Uterus (tissue), 4 donors: Measurements from ENCODE around the gene ITGAD. TPM values are rescaled to one million over a fixed set of nuclear protein-coding genes. Genes with fewer than 3 reads are reported as not detected.
"Not testable (repeated sequence)": the region's sequence is repeated elsewhere in the genome, so short reads cannot be mapped to it uniquely, and the experiment has no call there.

Experiments used
- DNase-seq, 2 donors: peaks; one replicate each; pipeline ENCODE4 v3.0.0-alpha.2; 2019 to 2020
- H3K27ac ChIP-seq, 2 donors: fragments of 200-600 bp; sonication (generic); 1 replicate in 1 of 2; 2 replicates in 1 of 2; pipeline ENCODE4 v1.5.1; 2016 to 2018
- H3K27me3 ChIP-seq, 2 donors: fragments of 200-600 bp; sonication (generic); one replicate each; pipeline ENCODE4 v1.5.1; 2018 to 2019; ENCODE audit warnings: control low read depth in 1 of 2
- H3K36me3 ChIP-seq, 2 donors: fragments of 200-600 bp; sonication (generic); one replicate each; pipeline ENCODE4 v1.5.1; 2019; ENCODE audit warnings: control low read depth in 1 of 2
- H3K4me1 ChIP-seq, 2 donors: fragments of 200-600 bp; sonication (generic); one replicate each; pipeline ENCODE4 v1.5.1; 2018 to 2019; ENCODE audit warnings: control low read depth in 1 of 2
- H3K4me3 ChIP-seq, 2 donors: fragments of 200-600 bp; sonication (generic); 1 replicate in 1 of 2; 2 replicates in 1 of 2; pipeline ENCODE4 v1.5.1; 2018 to 2019; ENCODE audit warnings: mild to moderate bottlenecking in 1 of 2
- H3K9me3 ChIP-seq, 2 donors: fragments of 200-600 bp; sonication (generic); one replicate each; pipeline ENCODE4 v1.5.1; 2019; ENCODE audit warnings: control low read depth in 1 of 2
- CTCF ChIP-seq, 4 experiments: fragments of 200-600 bp in 2 of 4; fragments of 450-650 bp in 2 of 4; sonication (generic) in 2 of 4; IDR thresholded peaks; one replicate each; pipeline ENCODE4 v1.5.1; 2016 to 2019; ENCODE audit warnings: antibody characterized with exemption in 4 of 4, mild to moderate bottlenecking in 2 of 4, moderate library complexity in 1 of 4
- POLR2A ChIP-seq, 2 donors: fragments of 450-650 bp; IDR thresholded peaks; one replicate each; pipeline ENCODE4 v1.6.1; 2016; ENCODE audit warnings: antibody characterized with exemption in 2 of 2, mild to moderate bottlenecking in 1 of 2, moderate library complexity in 1 of 2
- intact Hi-C: fragments of 100-400 bp; cut with DNase I; formaldehyde crosslinking; loops from one replicate; pipeline ENCODE4 v1.15.1; 2023; ENCODE audit warnings: low total_unique reads
- total RNA-seq, 4 donors: library from RNA; depleted of rRNA in 3 of 4; stranded (reverse); fragments of >200 nt in 3 of 4; gene quantifications; one replicate each; pipeline versions ENCODE4 v1.1.0 to v1.2.4, GENCODE V29; 2014 to 2023
- donor health status: DM: yes; HTN: yes; CAD: no.

ITGAD gene
- total RNA-seq, 4 donors from 2014 or later = 0.12 TPM; not detected in 3

- no peak for DNase-seq
- no peak overlapping the region for H3K4me3 ChIP-seq
- no peaks in the 10 kb centered on the region for H3K36me3 ChIP-seq
- no peaks in the 10 kb centered on the region for H3K9me3 ChIP-seq
- TF ChIP-seq POLR2A (IDR thresholded peaks at IDR 0.05) (no peak), CTCF (IDR thresholded peaks at IDR 0.05) (no peak)
- H3K27ac ChIP-seq = no peak overlapping the region
- intact Hi-C loops = no loop called here
- H3K4me1 ChIP-seq = no peaks in the 10 kb centered on the region
- no peaks in the 10 kb centered on the region for H3K27me3 ChIP-seq
These were observed 46.4 kb downstream of the ITGAD start for GRCh38 chr16:31439519-31439918.

- TF ChIP-seq POLR2A (IDR thresholded peaks at IDR 0.05) (no peak), CTCF (IDR thresholded peaks at IDR 0.05) (no peak)
- no peaks in the 10 kb centered on the region for H3K27me3 ChIP-seq
- no peaks in the 10 kb centered on the region for H3K36me3 ChIP-seq
- no peak overlapping the region for H3K27ac ChIP-seq
- intact Hi-C loops = loop anchor here (10.0 kb wide), 1 partner anchor 456 kb away; the partner anchor contains the start of gene HSD3B7
- DNase-seq = no peak
- no peaks in the 10 kb centered on the region for H3K4me1 ChIP-seq
- no peak overlapping the region for H3K4me3 ChIP-seq
- H3K9me3 ChIP-seq = no peaks in the 10 kb centered on the region
These were observed 47.5 kb downstream of the ITGAD start for GRCh38 chr16:31440516-31441184.

GRCh38 chr16:31441956-31442355 lies 48.8 kb downstream of the ITGAD start:
- intact Hi-C loops = loop anchor here (10.0 kb wide), 1 partner anchor 457 kb away; the partner anchor contains the start of gene HSD3B7
- peak overlapping the region; percentile 89 to 92 for H3K27ac ChIP-seq

GRCh38 chr16:31445931-31446330 lies 52.8 kb downstream of the ITGAD start:
- not testable (repeated sequence) for H3K27me3 ChIP-seq, H3K4me1 ChIP-seq, DNase-seq, H3K9me3 ChIP-seq, H3K4me3 ChIP-seq, H3K36me3 ChIP-seq, H3K27ac ChIP-seq
- intact Hi-C loops = loop anchor here (10.0 kb wide), 1 partner anchor 461 kb away; the partner anchor contains the start of gene HSD3B7

More at GRCh38 chr16:31441956-31442355, 48.8 kb downstream of the ITGAD start:
- no peaks in the 10 kb centered on the region for H3K9me3 ChIP-seq
- no peaks in the 10 kb centered on the region for H3K27me3 ChIP-seq
- TF ChIP-seq POLR2A (IDR thresholded peaks at IDR 0.05) = no peak
- TF ChIP-seq CTCF (IDR thresholded peaks at IDR 0.05) = no peak
- H3K4me1 ChIP-seq = no peaks in the 10 kb centered on the region
- H3K4me3 ChIP-seq = peak overlapping the region; percentile 59 to 79
- no peak for DNase-seq
- H3K36me3 ChIP-seq = no peaks in the 10 kb centered on the region

- intact Hi-C loops = no loop called here
- peak overlapping the region; percentile 73 to 76 for H3K27ac ChIP-seq
- TF ChIP-seq POLR2A (IDR thresholded peaks at IDR 0.05) (no peak), CTCF (IDR thresholded peaks at IDR 0.05) (no peak)
- DNase-seq = no peak
- H3K27me3 ChIP-seq = no peaks in the 10 kb centered on the region
- no peaks in the 10 kb centered on the region for H3K9me3 ChIP-seq
- no peaks in the 10 kb centered on the region for H3K36me3 ChIP-seq
- no peak overlapping the region for H3K4me3 ChIP-seq
- peaks cover 3 to 19% of the 10 kb centered on the region in 2 donors for H3K4me1 ChIP-seq
These were observed 58.1 kb downstream of the ITGAD start for GRCh38 chr16:31451201-31451600.
